DOHH2 (cell line): Measurements from ENCODE around the gene GATAD2A.

ENCODE experiments used
- H3F3A ChIP-seq: fragments of 200-600 bp; sonication (generic), shearing (Covaris generic); 2 replicates; pipeline ENCODE4 v1.6.0; 2016; ENCODE audit warnings: antibody characterized with exemption, mild to moderate bottlenecking; ENCODE audit not compliant: control insufficient read depth, insufficient read depth
- H3K27ac ChIP-seq: fragments of 200-600 bp; sonication (generic); 2 replicates; pipeline ENCODE4 v1.5.1; 2014; ENCODE audit warnings: low read depth, mild to moderate bottlenecking, low read length, moderate library complexity
- H3K27me3 ChIP-seq: fragments of 200-600 bp; sonication (generic); 2 replicates; pipeline ENCODE4 v1.6.1; 2014; ENCODE audit warnings: mild to moderate bottlenecking, low read length, mixed read lengths; ENCODE audit not compliant: control insufficient read depth
- H3K36me3 ChIP-seq: fragments of 200-600 bp; sonication (generic); 2 replicates; pipeline ENCODE4 v1.6.1; 2014; ENCODE audit warnings: mild to moderate bottlenecking, low read length, moderate library complexity, mixed read lengths; ENCODE audit not compliant: control insufficient read depth
- H3K4me1 ChIP-seq: fragments of 200-600 bp; sonication (generic); 2 replicates; pipeline ENCODE4 v1.6.1; 2014; ENCODE audit warnings: mild to moderate bottlenecking, low read length, mixed read lengths; ENCODE audit not compliant: control insufficient read depth
- H3K4me2 ChIP-seq: fragments of 200-600 bp; sonication (generic); 2 replicates; pipeline ENCODE4 v1.6.0; 2014; ENCODE audit warnings: mild to moderate bottlenecking, low read length, moderate library complexity
- H3K4me3 ChIP-seq: fragments of 200-600 bp; sonication (generic); 2 replicates; pipeline ENCODE4 v1.5.1; 2014; ENCODE audit warnings: mild to moderate bottlenecking, low read length, mixed read lengths
- H3K79me2 ChIP-seq: fragments of 200-600 bp; sonication (generic); 2 replicates; pipeline ENCODE4 v1.6.1; 2014; ENCODE audit warnings: mild to moderate bottlenecking, low read length, mixed read lengths; ENCODE audit not compliant: control insufficient read depth
- H3K9me2 ChIP-seq: fragments of 200-600 bp; sonication (generic); replicated peaks from 2 replicates; pipeline ENCODE4 v1.6.1; 2014; ENCODE audit warnings: mild to moderate bottlenecking, low read length, mixed read lengths; ENCODE audit not compliant: control insufficient read depth
- H3K9me3 ChIP-seq: fragments of 200-600 bp; sonication (generic); 2 replicates; pipeline ENCODE4 v1.6.1; 2014; ENCODE audit warnings: antibody characterized with exemption, low read length, mixed read lengths; ENCODE audit not compliant: control insufficient read depth, insufficient read depth
- H4K20me1 ChIP-seq: fragments of 200-600 bp; sonication (generic); 2 replicates; pipeline ENCODE4 v1.6.0; 2014; ENCODE audit warnings: low read depth, mild to moderate bottlenecking, antibody characterized with exemption, low read length, moderate library complexity; ENCODE audit not compliant: control insufficient read depth, insufficient read depth
- EZH2phosphoT487 ChIP-seq: fragments of 200-600 bp; sonication (generic); IDR thresholded peaks from 2 replicates; pipeline ENCODE4 v1.6.1; 2017; ENCODE audit warnings: borderline replicate concordance, mild to moderate bottlenecking, antibody characterized with exemption, low read length, moderate library complexity, mixed read lengths
- TF ChIP-seq, protein P1 (sequence below): fragments of 200-600 bp; sonication (generic); IDR thresholded peaks from one replicate; pipeline ENCODE4 v1.5.1; 2014; ENCODE audit warnings: antibody characterized with exemption, mild to moderate bottlenecking, low read depth, low read length; ENCODE audit not compliant: poor library complexity, severe bottlenecking

GATAD2A gene

DNA sequence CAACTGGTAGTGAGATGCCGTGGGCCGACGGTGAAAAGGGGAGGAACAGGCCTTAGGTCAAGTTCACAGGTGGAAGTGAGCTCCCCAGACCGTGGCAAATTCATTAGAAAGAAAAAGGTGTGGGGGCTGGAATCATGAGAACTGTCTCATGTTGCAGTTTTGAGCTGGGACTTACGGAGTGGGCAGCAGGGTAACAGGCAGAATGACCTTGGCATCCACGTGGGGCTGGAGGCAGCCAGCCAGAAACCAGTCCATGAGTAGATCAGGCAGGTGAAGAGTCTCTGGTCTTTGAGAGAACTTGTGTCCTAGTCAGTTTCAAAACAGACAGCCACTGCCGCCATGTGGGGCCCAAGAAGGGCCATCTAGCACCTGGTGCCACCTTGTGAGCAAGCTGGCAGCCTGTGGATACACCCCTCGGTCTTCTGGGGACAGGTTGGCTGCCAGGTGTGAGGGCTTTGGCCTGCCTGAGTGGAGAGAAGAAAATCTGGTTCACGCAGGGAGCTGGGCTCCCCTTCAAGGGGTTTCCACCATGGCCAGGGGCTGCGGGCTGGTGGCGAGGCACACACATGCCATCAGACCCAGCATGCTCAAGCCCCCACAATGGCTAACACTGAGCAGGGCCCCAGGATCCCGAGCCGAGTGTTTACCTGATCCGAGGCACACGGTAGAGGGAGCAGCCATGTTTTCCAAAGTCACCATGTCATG is 86.0 kb downstream of the GATAD2A start:
- H3K4me2 ChIP-seq = no peak overlapping the region
- H3K79me2 ChIP-seq = peaks cover 79% of the 10 kb centered on the region
- no peaks in the 10 kb centered on the region for H3K9me3 ChIP-seq
- no peak overlapping the region for H3K27ac ChIP-seq
- H4K20me1 ChIP-seq = peaks cover 8% of the 10 kb centered on the region; the same call in 1 of the 2 replicates
- H3K9me2 ChIP-seq = no peaks in the 10 kb centered on the region
- peaks cover 18% of the 10 kb centered on the region for H3F3A ChIP-seq
- no peak overlapping the region for H3K4me3 ChIP-seq
- peaks cover 58% of the 10 kb centered on the region for H3K36me3 ChIP-seq
- H3K4me1 ChIP-seq = peaks cover 43% of the 10 kb centered on the region
- H3K27me3 ChIP-seq = no peaks in the 10 kb centered on the region
- TF ChIP-seq, protein P1, sequence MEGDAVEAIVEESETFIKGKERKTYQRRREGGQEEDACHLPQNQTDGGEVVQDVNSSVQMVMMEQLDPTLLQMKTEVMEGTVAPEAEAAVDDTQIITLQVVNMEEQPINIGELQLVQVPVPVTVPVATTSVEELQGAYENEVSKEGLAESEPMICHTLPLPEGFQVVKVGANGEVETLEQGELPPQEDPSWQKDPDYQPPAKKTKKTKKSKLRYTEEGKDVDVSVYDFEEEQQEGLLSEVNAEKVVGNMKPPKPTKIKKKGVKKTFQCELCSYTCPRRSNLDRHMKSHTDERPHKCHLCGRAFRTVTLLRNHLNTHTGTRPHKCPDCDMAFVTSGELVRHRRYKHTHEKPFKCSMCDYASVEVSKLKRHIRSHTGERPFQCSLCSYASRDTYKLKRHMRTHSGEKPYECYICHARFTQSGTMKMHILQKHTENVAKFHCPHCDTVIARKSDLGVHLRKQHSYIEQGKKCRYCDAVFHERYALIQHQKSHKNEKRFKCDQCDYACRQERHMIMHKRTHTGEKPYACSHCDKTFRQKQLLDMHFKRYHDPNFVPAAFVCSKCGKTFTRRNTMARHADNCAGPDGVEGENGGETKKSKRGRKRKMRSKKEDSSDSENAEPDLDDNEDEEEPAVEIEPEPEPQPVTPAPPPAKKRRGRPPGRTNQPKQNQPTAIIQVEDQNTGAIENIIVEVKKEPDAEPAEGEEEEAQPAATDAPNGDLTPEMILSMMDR = no peak
- TF ChIP-seq EZH2phosphoT487 = no peak

DNA sequence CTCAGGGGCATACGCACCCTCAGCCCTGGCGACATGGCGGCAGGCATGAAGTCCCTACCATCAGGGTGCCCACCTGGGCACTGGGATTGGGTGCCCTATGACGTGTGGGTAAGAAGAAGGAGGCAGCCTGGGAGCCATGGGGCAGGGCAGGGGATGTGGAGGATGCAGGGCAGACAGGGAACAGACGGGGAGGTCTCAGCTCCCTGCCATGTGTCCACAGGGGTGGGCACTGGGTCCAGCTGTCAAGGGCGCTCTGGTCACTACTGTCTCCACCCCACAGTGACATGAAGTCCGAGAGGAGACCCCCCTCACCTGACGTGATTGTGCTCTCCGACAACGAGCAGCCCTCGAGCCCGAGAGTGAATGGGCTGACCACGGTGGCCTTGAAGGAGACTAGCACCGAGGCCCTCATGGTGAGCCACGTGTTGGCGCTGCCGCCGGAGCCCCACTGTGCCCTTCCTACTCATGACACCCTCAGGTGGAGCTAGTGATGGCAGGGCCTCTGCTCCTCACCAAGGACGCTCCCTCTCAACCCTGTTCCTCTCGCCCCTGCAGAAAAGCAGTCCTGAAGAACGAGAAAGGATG is 86.6 kb downstream of the GATAD2A start:
- Histone ChIP-seq H3K9me2 (no peaks in the 10 kb centered on the region), H3K4me2 (no peak overlapping the region), H3K79me2 (peaks cover 75% of the 10 kb centered on the region), H3K4me1 (peaks cover 36% of the 10 kb centered on the region), H3F3A (peaks cover 18% of the 10 kb centered on the region), H3K9me3 (no peaks in the 10 kb centered on the region), H3K36me3 (peaks cover 61% of the 10 kb centered on the region), H3K4me3 (no peak overlapping the region), H3K27ac (no peak overlapping the region), H3K27me3 (no peaks in the 10 kb centered on the region), H4K20me1 (peaks cover 8% of the 10 kb centered on the region; the same call in 1 of the 2 replicates)
- TF ChIP-seq, protein P1 = no peak
- TF ChIP-seq EZH2phosphoT487 = no peak

DNA sequence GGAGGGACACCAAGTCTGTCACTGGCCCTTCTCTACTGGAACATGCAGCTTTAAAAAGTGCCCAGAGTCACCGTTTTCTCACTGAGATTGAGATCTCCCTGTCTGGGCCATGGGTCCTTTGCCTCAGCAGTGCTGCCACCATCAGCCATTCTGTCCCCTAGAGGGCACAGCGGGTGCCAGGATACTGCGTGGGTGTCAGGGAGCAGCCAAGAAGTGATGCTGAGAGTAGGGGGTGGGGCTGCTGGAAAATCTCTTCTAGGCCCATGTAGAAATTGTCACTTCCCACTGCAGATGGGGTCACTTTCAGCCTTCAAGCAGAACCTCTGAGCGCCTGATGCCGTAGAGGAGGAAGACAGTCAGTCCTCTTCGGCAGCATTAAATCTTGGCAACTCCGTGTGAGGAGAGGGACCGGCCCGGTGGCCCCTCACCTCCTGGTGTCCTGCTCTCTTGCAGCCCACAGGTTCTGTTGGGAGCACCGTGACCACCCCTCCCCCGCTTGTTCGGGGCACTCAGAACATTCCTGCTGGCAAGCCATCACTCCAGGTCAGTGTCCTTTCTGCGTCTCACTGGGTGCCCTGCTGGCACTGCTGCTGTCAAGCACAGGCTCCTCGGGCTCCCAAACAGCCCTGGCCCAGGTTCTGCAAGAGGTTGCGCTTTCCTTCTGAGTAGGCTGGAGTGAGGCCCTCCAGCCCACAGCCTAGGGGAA is 88.5 kb downstream of the GATAD2A start:
- no peaks in the 10 kb centered on the region for H3K27me3 ChIP-seq
- H3K9me2 ChIP-seq = no peaks in the 10 kb centered on the region
- no peaks in the 10 kb centered on the region for H3K9me3 ChIP-seq
- H3K4me2 ChIP-seq = no peak overlapping the region
- peaks cover 8% of the 10 kb centered on the region; the same call in 1 of the 2 replicates for H4K20me1 ChIP-seq
- H3F3A ChIP-seq = peaks cover 10% of the 10 kb centered on the region
- TF ChIP-seq, protein P1 = no peak
- no peak for TF ChIP-seq EZH2phosphoT487
- no peak overlapping the region for H3K27ac ChIP-seq
- H3K4me3 ChIP-seq = no peak overlapping the region
- H3K79me2 ChIP-seq = peaks cover 59% of the 10 kb centered on the region
- H3K36me3 ChIP-seq = peaks cover 80% of the 10 kb centered on the region
- H3K4me1 ChIP-seq = peaks cover 18% of the 10 kb centered on the region
